Osteoblast (primary cell): ENCODE data around the gene FARS2. TPM values are rescaled to one million over a fixed set of nuclear protein-coding genes. Genes with fewer than 3 reads are reported as not detected.

ENCODE experiments used
- DNase-seq: peaks from one replicate; pipeline ENCODE4 v3.0.0; 2011; ENCODE audit warnings: low spot score, mixed read lengths; ENCODE audit not compliant: insufficient read length; ENCODE audit errors: missing footprints
- H2AFZ ChIP-seq: 2 replicates; pipeline ENCODE4 v1.6.0; 2011; ENCODE audit warnings: mild to moderate bottlenecking, low read length
- H3K27ac ChIP-seq: 2 replicates; pipeline ENCODE4 v1.5.1; 2011; ENCODE audit warnings: mild to moderate bottlenecking, low read depth, low read length, moderate library complexity
- H3K27me3 ChIP-seq: 2 replicates; pipeline ENCODE4 v1.6.0; 2012; ENCODE audit warnings: mild to moderate bottlenecking, control low read depth, inconsistent platforms, low read length, moderate library complexity; ENCODE audit not compliant: insufficient read depth
- H3K36me3 ChIP-seq: 2 replicates; pipeline ENCODE4 v1.5.1; 2011; ENCODE audit warnings: mild to moderate bottlenecking, low read length, control low read depth, moderate library complexity; ENCODE audit not compliant: insufficient read depth
- H3K4me1 ChIP-seq: 2 replicates; pipeline ENCODE4 v1.5.1; 2011; ENCODE audit warnings: mild to moderate bottlenecking, low read length, control low read depth, moderate library complexity; ENCODE audit not compliant: insufficient read depth
- H3K4me2 ChIP-seq: 2 replicates; pipeline ENCODE4 v1.6.0; 2011; ENCODE audit warnings: mild to moderate bottlenecking, low read length; ENCODE audit not compliant: insufficient read depth
- H3K4me3 ChIP-seq: fragments of 200-600 bp; sonication (generic); 3 replicates; pipeline ENCODE4 v1.5.1; 2012; ENCODE audit warnings: mild to moderate bottlenecking, low read length, inconsistent platforms; ENCODE audit not compliant: insufficient read depth
- H3K79me2 ChIP-seq: 2 replicates; pipeline ENCODE4 v1.6.0; 2012; ENCODE audit warnings: mild to moderate bottlenecking, low read length, control low read depth, inconsistent platforms; ENCODE audit not compliant: insufficient read depth
- H3K9me3 ChIP-seq: 2 replicates; pipeline ENCODE4 v1.5.1; 2011; ENCODE audit warnings: low read depth, low read length, control low read depth
- H4K20me1 ChIP-seq: 2 replicates; pipeline ENCODE4 v1.6.0; 2012; ENCODE audit warnings: mild to moderate bottlenecking, low read length, control low read depth; ENCODE audit not compliant: insufficient read depth
- CTCF ChIP-seq: IDR thresholded peaks from 2 replicates; pipeline ENCODE4 v1.5.1; 2011; ENCODE audit warnings: mild to moderate bottlenecking, low read depth, low read length, moderate library complexity; ENCODE audit errors: extremely low read depth
- total RNA-seq: library from RNA; depleted of rRNA; stranded (reverse); fragments of >200 nt; gene quantifications from 2 replicates; pipeline ENCODE4 v1.2.3, GENCODE V29; 2012

Gene FARS2
- total RNA-seq, 1 donor: 29.7 TPM

DNA sequence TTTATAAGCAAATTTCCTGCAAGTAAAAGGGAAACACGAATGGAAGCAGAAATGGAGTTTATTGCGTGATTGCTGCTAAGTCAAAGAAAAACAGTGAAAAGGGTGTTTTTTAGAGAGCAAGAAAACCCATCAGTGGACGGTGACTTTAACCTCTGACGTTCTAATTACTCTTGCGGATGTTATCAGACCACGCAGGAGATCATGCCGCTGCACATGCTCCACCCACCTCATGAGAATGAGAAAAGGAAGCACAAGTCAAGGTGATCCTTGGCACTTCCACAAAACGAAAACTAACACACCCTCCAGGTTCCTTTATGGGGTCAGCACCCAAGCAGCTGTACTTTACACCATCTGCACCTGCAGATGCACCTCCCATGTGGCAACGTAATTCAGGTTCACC lies 45.5 kb upstream of the FARS2 start:
- Histone ChIP-seq H3K4me2 (no peak overlapping the region), H3K27me3 (no peaks in the 10 kb centered on the region), H3K9me3 (no peaks in the 10 kb centered on the region), H3K27ac (no peak overlapping the region), H3K79me2 (no peaks in the 10 kb centered on the region), H3K36me3 (no peaks in the 10 kb centered on the region), H3K4me1 (peaks cover 12% of the 10 kb centered on the region), H2AFZ (no peak overlapping the region), H3K4me3 (no peak overlapping the region), H4K20me1 (peaks cover 2% of the 10 kb centered on the region)
- no peak for DNase-seq
- TF ChIP-seq CTCF: no peak

GRCh38 chr6:5217356-5217755 lies 44.0 kb upstream of the FARS2 start:
- Histone ChIP-seq H3K27me3 (no peaks in the 10 kb centered on the region), H3K27ac (no peak overlapping the region), H3K36me3 (no peaks in the 10 kb centered on the region), H3K79me2 (no peaks in the 10 kb centered on the region), H3K9me3 (no peaks in the 10 kb centered on the region), H3K4me3 (no peak overlapping the region), H2AFZ (no peak overlapping the region), H3K4me2 (no peak overlapping the region), H3K4me1 (peaks cover 12% of the 10 kb centered on the region), H4K20me1 (peaks cover 2% of the 10 kb centered on the region)
- DNase-seq: no peak
- TF ChIP-seq CTCF: no peak

DNA sequence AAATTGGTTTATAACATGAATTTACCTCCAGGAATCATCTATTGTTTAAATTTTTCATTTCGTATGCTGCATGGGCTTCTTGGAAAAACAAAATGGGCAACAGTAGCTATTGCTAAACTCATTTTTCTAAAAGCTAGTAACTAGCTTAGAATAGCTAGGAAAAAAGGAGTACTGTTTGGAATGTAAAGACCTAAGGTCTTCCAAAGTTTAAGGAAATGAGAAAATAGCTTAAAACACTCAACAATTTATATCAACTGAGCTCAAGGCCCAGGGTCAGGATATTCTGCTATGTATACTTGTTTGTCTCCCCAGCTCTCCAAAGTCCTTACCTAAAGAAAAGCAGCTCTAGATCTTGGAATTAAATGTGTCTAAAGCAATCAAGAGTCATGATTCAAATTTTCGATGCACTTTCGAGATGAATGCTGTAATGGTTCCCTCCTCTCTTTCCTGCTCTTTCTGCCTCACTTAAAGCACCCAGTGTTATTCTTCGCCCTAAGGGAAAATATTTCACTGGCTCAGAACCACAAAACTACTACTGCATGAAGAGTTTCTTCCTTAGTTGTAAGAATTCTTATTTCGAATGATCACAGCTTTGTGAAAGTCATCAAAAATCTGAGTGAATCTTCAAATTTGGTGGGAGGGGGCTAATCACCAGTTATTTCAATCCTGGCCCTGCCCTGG lies 42.2 kb upstream of the FARS2 start:
- H3K4me1 ChIP-seq: peaks cover 4% of the 10 kb centered on the region
- no peak overlapping the region for H3K27ac ChIP-seq
- TF ChIP-seq CTCF: no peak
- H3K4me3 ChIP-seq: no peak overlapping the region
- no peak overlapping the region for H3K4me2 ChIP-seq
- no peaks in the 10 kb centered on the region for H4K20me1 ChIP-seq
- no peak for DNase-seq
- H3K27me3 ChIP-seq: no peaks in the 10 kb centered on the region
- H3K9me3 ChIP-seq: no peaks in the 10 kb centered on the region
- H3K79me2 ChIP-seq: no peaks in the 10 kb centered on the region
- H3K36me3 ChIP-seq: no peaks in the 10 kb centered on the region
- no peak overlapping the region for H2AFZ ChIP-seq

- no peaks in the 10 kb centered on the region for H3K79me2 ChIP-seq
- H2AFZ ChIP-seq: no peak overlapping the region
- H3K27me3 ChIP-seq: no peaks in the 10 kb centered on the region
- no peaks in the 10 kb centered on the region for H3K4me1 ChIP-seq
- TF ChIP-seq CTCF: no peak
- H4K20me1 ChIP-seq: no peaks in the 10 kb centered on the region
- H3K36me3 ChIP-seq: no peaks in the 10 kb centered on the region
- no peak overlapping the region for H3K27ac ChIP-seq
- DNase-seq: no peak
- no peak overlapping the region for H3K4me3 ChIP-seq
- H3K9me3 ChIP-seq: no peaks in the 10 kb centered on the region
- no peak overlapping the region for H3K4me2 ChIP-seq
These were observed 40.9 kb upstream of the FARS2 start for GRCh38 chr6:5220443-5220842.
